ENCODE data around the gene LDLRAD4.

GRCh38 chr18:13625843-13626543 is 407.4 kb downstream of the LDLRAD4 start:
- no peak for TF ChIP-seq CTCF (IDR thresholded peaks at IDR 0.05)
- TF ChIP-seq POLR2A (IDR thresholded peaks at IDR 0.05): no peak

Measured in stomach (tissue), 4 donors.